CD14-positive monocyte (primary cell): ENCODE measurements around the gene MAD1L1. TPM values are rescaled to one million over a fixed set of nuclear protein-coding genes. Genes with fewer than 3 reads are reported as not detected.

Experiments used
- DNase-seq, 3 donors: peaks; one replicate each; pipeline ENCODE4 v3.0.0-alpha.2; 2011 to 2022
- H2AFZ ChIP-seq: 2 replicates; pipeline ENCODE4 v1.6.0; 2012; ENCODE audit warnings: mild to moderate bottlenecking, low read depth, low read length, inconsistent platforms; ENCODE audit not compliant: insufficient read depth, poor library complexity, severe bottlenecking
- H3K27ac ChIP-seq, 2 donors: 1 replicate in 1 of 2; 2 replicates in 1 of 2; pipeline ENCODE4 v1.5.1; 2012 to 2013; ENCODE audit warnings: low read length in 2 of 2, control low read depth in 1 of 2, inconsistent platforms in 1 of 2, low read depth in 1 of 2, mild to moderate bottlenecking in 1 of 2
- H3K27me3 ChIP-seq, 2 donors: one replicate each; pipeline versions ENCODE4 v1.6.0 to v1.6.1; 2011 to 2013; ENCODE audit warnings: low read length in 2 of 2; ENCODE audit not compliant: control insufficient read depth in 2 of 2, insufficient read depth in 2 of 2
- H3K36me3 ChIP-seq, 2 donors: replicated peaks in 1 of 2; 1 replicate in 1 of 2; 2 replicates in 1 of 2; pipeline versions ENCODE4 v1.5.1 to v1.6.1; 2012 to 2013; ENCODE audit warnings: low read length in 2 of 2, control low read depth in 1 of 2, inconsistent platforms in 1 of 2, mild to moderate bottlenecking in 1 of 2; ENCODE audit not compliant: insufficient read depth in 2 of 2, control insufficient read depth in 1 of 2
- H3K4me1 ChIP-seq, 2 donors: 1 replicate in 1 of 2; 2 replicates in 1 of 2; pipeline versions ENCODE4 v1.5.1 to v1.6.1; 2012 to 2013; ENCODE audit warnings: low read length in 2 of 2, control low read depth in 1 of 2, inconsistent platforms in 1 of 2, mild to moderate bottlenecking in 1 of 2, moderate library complexity in 1 of 2; ENCODE audit not compliant: insufficient read depth in 2 of 2, control insufficient read depth in 1 of 2
- H3K4me2 ChIP-seq: replicated peaks from 2 replicates; pipeline ENCODE3; 2012; ENCODE audit warnings: low read length, moderate library complexity, mild to moderate bottlenecking; ENCODE audit not compliant: poor library complexity, severe bottlenecking; ENCODE audit errors: extremely low read depth
- H3K4me3 ChIP-seq, 3 experiments: fragments of 200-600 bp in 1 of 3; sonication (generic) in 1 of 3; replicated peaks in 1 of 3; 1 replicate in 2 of 3; 2 replicates in 1 of 3; pipeline ENCODE4 v1.5.1; 2011 to 2013; ENCODE audit warnings: low read length in 3 of 3, mild to moderate bottlenecking in 3 of 3, control low read depth in 2 of 3, low read depth in 2 of 3, inconsistent platforms in 1 of 3, moderate library complexity in 1 of 3
- H3K79me2 ChIP-seq: 2 replicates; pipeline ENCODE4 v1.6.0; 2012; ENCODE audit warnings: mild to moderate bottlenecking, control low read depth, inconsistent platforms, low read length, moderate library complexity; ENCODE audit not compliant: insufficient read depth
- H3K9ac ChIP-seq: 2 replicates; pipeline ENCODE4 v1.6.0; 2017; ENCODE audit warnings: low read length, mild to moderate bottlenecking; ENCODE audit not compliant: insufficient read depth, poor library complexity, severe bottlenecking
- H3K9me3 ChIP-seq, 2 donors: replicated peaks in 1 of 2; 1 replicate in 1 of 2; 2 replicates in 1 of 2; pipeline versions ENCODE4 v1.5.1 to v1.6.1; 2012 to 2013; ENCODE audit warnings: low read length in 2 of 2, control low read depth in 1 of 2; ENCODE audit not compliant: control insufficient read depth in 1 of 2, insufficient read depth in 1 of 2
- H4K20me1 ChIP-seq: 2 replicates; pipeline ENCODE4 v1.6.0; 2012; ENCODE audit warnings: mild to moderate bottlenecking, low read length, control low read depth, moderate library complexity; ENCODE audit not compliant: insufficient read depth
- H3K27ac Mint-ChIP-seq, 7 donors: one replicate each; pipeline ENCODE4 v1.8.0; 2020; ENCODE audit warnings: mild to moderate bottlenecking in 7 of 7, mixed read lengths in 7 of 7, moderate library complexity in 6 of 7, inconsistent platforms in 2 of 7
- H3K27me3 Mint-ChIP-seq, 3 donors: one replicate each; pipeline ENCODE4 v1.8.0; 2021 to 2022; ENCODE audit warnings: low read depth in 3 of 3, mild to moderate bottlenecking in 3 of 3, mixed read lengths in 3 of 3, moderate library complexity in 3 of 3, inconsistent platforms in 1 of 3
- H3K36me3 Mint-ChIP-seq, 2 donors: one replicate each; pipeline ENCODE4 v1.8.0; 2020; ENCODE audit warnings: mixed read lengths in 2 of 2, inconsistent platforms in 1 of 2, mild to moderate bottlenecking in 1 of 2
- H3K4me1 Mint-ChIP-seq: one replicate; pipeline ENCODE4 v1.8.0; 2020; ENCODE audit warnings: mild to moderate bottlenecking, mixed read lengths
- H3K4me3 Mint-ChIP-seq, 2 donors: one replicate each; pipeline ENCODE4 v1.8.0; 2020; ENCODE audit warnings: mild to moderate bottlenecking in 2 of 2, mixed read lengths in 2 of 2, moderate library complexity in 1 of 2
- H3K9me3 Mint-ChIP-seq, 7 donors: one replicate each; pipeline ENCODE4 v1.8.0; 2020 to 2022; ENCODE audit warnings: mixed read lengths in 7 of 7, mild to moderate bottlenecking in 6 of 7, moderate library complexity in 6 of 7, inconsistent platforms in 2 of 7
- WGBS: methylation state at CpG from one replicate; pipeline ENCODE4 v1.1.5; 2013; ENCODE audit warnings: missing lambda C conversion rate; ENCODE audit not compliant: insufficient coverage; 5-methylcytosine and 5-hydroxymethylcytosine counted together
- intact Hi-C, 2 donors: fragments of 100-400 bp; cut with micrococcal nuclease; formaldehyde crosslinking; loops; one replicate each; pipeline versions ENCODE4 v1.15.0 to v1.15.1; 2023
- polyA plus RNA-seq, 3 donors: library from polyadenylated mRNA; depleted of rRNA in 1 of 3; unstranded in 2 of 3; stranded (reverse) in 1 of 3; fragments of 300-500 nt in 2 of 3; fragments of >200 nt in 1 of 3; fragmentation: Illumina TruSeq in 2 of 3; gene quantifications; 1 replicate in 2 of 3; 2 replicates in 1 of 3; pipeline ENCODE4 v1.2.3, GENCODE V29; 2012 to 2021
- TF ChIP-seq, protein P1 (sequence below): fragments of 200-600 bp; IDR thresholded peaks from one replicate; pipeline ENCODE4 v1.8.0; 2022; ENCODE audit warnings: antibody characterized with exemption, mild to moderate bottlenecking

MAD1L1 gene
- polyA plus RNA-seq, 3 donors = 22.0 to 39.4 (median 33.2) TPM

DNA sequence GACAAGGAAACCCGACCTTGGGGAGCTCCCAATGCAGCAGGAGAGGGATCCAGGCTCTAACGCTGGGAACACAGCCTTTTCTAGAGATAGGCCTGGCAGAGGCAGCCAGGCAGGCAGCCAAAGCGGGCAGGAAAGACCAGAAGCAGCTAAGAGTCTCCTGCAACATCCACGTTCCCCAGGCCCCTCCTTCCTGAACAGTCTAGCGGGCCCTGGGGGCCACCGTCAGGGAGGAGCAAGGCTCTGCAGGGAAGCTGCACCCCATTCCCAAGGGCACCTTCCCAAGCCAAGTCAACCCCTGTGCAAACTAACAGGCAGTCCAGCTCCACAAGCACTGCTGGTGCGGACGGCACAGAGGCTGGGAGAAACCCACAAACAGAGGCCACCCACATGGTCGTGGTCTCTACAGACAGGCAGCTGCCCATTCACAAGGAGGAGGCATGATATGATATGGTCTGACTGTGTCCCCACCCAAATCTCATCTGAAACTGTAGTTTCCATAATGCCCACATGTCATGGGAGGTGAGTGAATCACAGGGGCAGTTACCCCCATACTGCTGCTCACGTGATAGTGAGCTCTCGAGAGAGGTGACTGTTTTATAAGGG, 115.7 kb downstream of the MAD1L1 start:
- TF ChIP-seq, protein P1, sequence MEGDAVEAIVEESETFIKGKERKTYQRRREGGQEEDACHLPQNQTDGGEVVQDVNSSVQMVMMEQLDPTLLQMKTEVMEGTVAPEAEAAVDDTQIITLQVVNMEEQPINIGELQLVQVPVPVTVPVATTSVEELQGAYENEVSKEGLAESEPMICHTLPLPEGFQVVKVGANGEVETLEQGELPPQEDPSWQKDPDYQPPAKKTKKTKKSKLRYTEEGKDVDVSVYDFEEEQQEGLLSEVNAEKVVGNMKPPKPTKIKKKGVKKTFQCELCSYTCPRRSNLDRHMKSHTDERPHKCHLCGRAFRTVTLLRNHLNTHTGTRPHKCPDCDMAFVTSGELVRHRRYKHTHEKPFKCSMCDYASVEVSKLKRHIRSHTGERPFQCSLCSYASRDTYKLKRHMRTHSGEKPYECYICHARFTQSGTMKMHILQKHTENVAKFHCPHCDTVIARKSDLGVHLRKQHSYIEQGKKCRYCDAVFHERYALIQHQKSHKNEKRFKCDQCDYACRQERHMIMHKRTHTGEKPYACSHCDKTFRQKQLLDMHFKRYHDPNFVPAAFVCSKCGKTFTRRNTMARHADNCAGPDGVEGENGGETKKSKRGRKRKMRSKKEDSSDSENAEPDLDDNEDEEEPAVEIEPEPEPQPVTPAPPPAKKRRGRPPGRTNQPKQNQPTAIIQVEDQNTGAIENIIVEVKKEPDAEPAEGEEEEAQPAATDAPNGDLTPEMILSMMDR = no peak
- intact Hi-C loops = no loop called here
- Histone ChIP-seq H3K9ac (no peak overlapping the region), H3K4me1 (peaks cover 3 to 20% of the 10 kb centered on the region in 2 donors), H3K4me2 (no peak overlapping the region), H3K36me3 (peaks cover 3 to 10% of the 10 kb centered on the region in 2 donors), H2AFZ (no peak overlapping the region), H3K79me2 (no peaks in the 10 kb centered on the region), H4K20me1 (peaks cover 7% of the 10 kb centered on the region), H3K4me3 (no peak overlapping the region), H3K27ac (no peak overlapping the region), H3K27me3 (no peaks in the 10 kb centered on the region), H3K9me3 (peaks cover 5 to 17% of the 10 kb centered on the region in 2 donors)
- Mint-ChIP-seq H3K36me3 (peaks cover 42 to 45% of the 10 kb centered on the region in 2 donors), H3K4me3 (no peak overlapping the region), H3K27me3 (peaks cover 3 to 7% (median 5%) of the 10 kb centered on the region in 3 donors), H3K9me3 (peaks cover 15 to 22% (median 17%) of the 10 kb centered on the region in 7 donors), H3K27ac (peak overlapping the region in 4 of 7 donors; percentile 35 to 83 (median 52)), H3K4me1 (peaks cover 35% of the 10 kb centered on the region)
- DNase-seq = peak; percentile 18 to 65 (median 35)
- WGBS = 49% methylated on average over 6 of the region's 11 CpGs

DNA sequence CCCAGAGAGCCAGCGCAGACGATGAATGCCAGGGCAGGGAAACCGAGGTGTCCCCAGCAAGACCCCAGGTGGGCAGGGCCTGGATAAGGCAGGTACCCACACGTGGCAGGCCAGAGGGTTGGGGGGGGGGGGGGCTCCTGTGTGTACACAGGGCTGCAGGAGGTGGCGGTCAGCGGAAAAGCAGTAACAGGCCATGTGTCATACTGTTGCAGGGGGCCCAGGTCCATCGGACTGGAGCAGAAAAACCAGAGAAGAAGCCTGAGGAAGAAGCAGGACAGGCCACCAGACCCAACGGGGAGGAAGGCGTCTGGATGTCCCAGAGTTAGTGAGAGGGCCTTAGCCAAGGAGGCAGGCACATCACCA, 116.3 kb downstream of the MAD1L1 start:
- peaks cover 3 to 7% (median 5%) of the 10 kb centered on the region in 3 donors for H3K27me3 Mint-ChIP-seq
- peaks cover 39% of the 10 kb centered on the region for H3K4me1 Mint-ChIP-seq

More for the DNA sequence above, 116.3 kb downstream of the MAD1L1 start:
- no peak overlapping the region for H3K4me3 Mint-ChIP-seq
- DNase-seq = no peak
- H3K4me3 ChIP-seq = no peak overlapping the region
- H2AFZ ChIP-seq = no peak overlapping the region
- intact Hi-C loops = no loop called here
- peaks cover 7% of the 10 kb centered on the region for H4K20me1 ChIP-seq
- H3K27me3 ChIP-seq = no peaks in the 10 kb centered on the region
- 85% methylated on average over 7 of the region's 9 CpGs for WGBS
- peak overlapping the region; percentile 2 for H3K9ac ChIP-seq
- peaks cover 15 to 22% (median 17%) of the 10 kb centered on the region in 7 donors for H3K9me3 Mint-ChIP-seq
- peak overlapping the region in 5 of 7 donors; percentile 4 to 73 (median 51) for H3K27ac Mint-ChIP-seq
- H3K79me2 ChIP-seq = no peaks in the 10 kb centered on the region
- H3K4me1 ChIP-seq = peaks cover 3 to 21% of the 10 kb centered on the region in 2 donors
- H3K9me3 ChIP-seq = peaks cover 5 to 17% of the 10 kb centered on the region in 2 donors
- TF ChIP-seq, protein P1 = no peak
- peaks cover 40 to 45% of the 10 kb centered on the region in 2 donors for H3K36me3 Mint-ChIP-seq
- H3K4me2 ChIP-seq = no peak overlapping the region
- H3K36me3 ChIP-seq = peaks cover 0 to 5% of the 10 kb centered on the region in 2 donors
- H3K27ac ChIP-seq = no peak overlapping the region
